Activated T-cell treated with anti-CD3 and anti-CD28 coated beads, Interleukin-2, amount 50 U/mL, for 4 hours (primary cell): ENCODE measurements around the gene SMIM35. TPM values are rescaled to one million over a fixed set of nuclear protein-coding genes. Genes with fewer than 3 reads are reported as not detected.
"Not testable (repeated sequence)": the region's sequence is repeated elsewhere in the genome, so short reads cannot be mapped to it uniquely, and the experiment has no call there.

Source experiments
- ATAC-seq, 2 donors: fragments of 200-7000 bp; cut with Tn5 transposase; one replicate each; pipeline ENCODE4 v1.10.0; 2021
- DNase-seq: peaks from one replicate; pipeline ENCODE4 v3.0.0-alpha.2; 2020
- H3K27me3 Mint-ChIP-seq: one replicate; pipeline ENCODE4 v1.8.0; 2021; ENCODE audit warnings: low read depth, mixed read lengths
- H3K36me3 Mint-ChIP-seq: one replicate; pipeline ENCODE4 v1.8.0; 2022; ENCODE audit warnings: mixed read lengths; ENCODE audit not compliant: insufficient read depth
- H3K4me1 Mint-ChIP-seq: one replicate; pipeline ENCODE4 v1.8.0; 2021; ENCODE audit warnings: low read depth, mixed read lengths
- H3K4me3 Mint-ChIP-seq: one replicate; pipeline ENCODE4 v1.8.0; 2021; ENCODE audit warnings: mild to moderate bottlenecking, moderate library complexity, mixed read lengths
- H3K9me3 Mint-ChIP-seq: one replicate; pipeline ENCODE4 v1.8.0; 2021; ENCODE audit warnings: mixed read lengths
- total RNA-seq, 3 donors: library from RNA; stranded (reverse); gene quantifications; one replicate each; pipeline ENCODE4 v1.2.1, GENCODE V29; 2021

SMIM35 gene
- total RNA-seq, 3 donors from 2014 or later = not detected

GRCh38 chr11:118062181-118062580 is 24.6 kb downstream of the SMIM35 start:
- not testable (repeated sequence) for H3K36me3 Mint-ChIP-seq, H3K4me3 Mint-ChIP-seq, H3K9me3 Mint-ChIP-seq, H3K27me3 Mint-ChIP-seq, H3K4me1 Mint-ChIP-seq, ATAC-seq, DNase-seq

- DNase-seq = no peak
- Mint-ChIP-seq H3K9me3 (no peaks in the 10 kb centered on the region), H3K4me3 (no peak overlapping the region), H3K27me3 (peaks cover 5% of the 10 kb centered on the region), H3K36me3 (no peaks in the 10 kb centered on the region), H3K4me1 (no peaks in the 10 kb centered on the region)
- no peak for ATAC-seq
These were observed 25.1 kb downstream of the SMIM35 start for GRCh38 chr11:118061586-118062125.

GRCh38 chr11:118060869-118061268 is 25.9 kb downstream of the SMIM35 start:
- Mint-ChIP-seq H3K4me3 (no peak overlapping the region), H3K9me3 (no peaks in the 10 kb centered on the region), H3K4me1 (no peaks in the 10 kb centered on the region), H3K36me3 (no peaks in the 10 kb centered on the region), H3K27me3 (peaks cover 1% of the 10 kb centered on the region)
- DNase-seq = no peak
- no peak for ATAC-seq

- ATAC-seq (no peak), DNase-seq (no peak)
- no peaks in the 10 kb centered on the region for H3K36me3 Mint-ChIP-seq
- H3K4me1 Mint-ChIP-seq = no peaks in the 10 kb centered on the region
- H3K9me3 Mint-ChIP-seq = no peaks in the 10 kb centered on the region
- H3K27me3 Mint-ChIP-seq = peaks cover 1% of the 10 kb centered on the region
- H3K4me3 Mint-ChIP-seq = no peak overlapping the region
These were observed 26.6 kb downstream of the SMIM35 start for GRCh38 chr11:118060081-118060661.

- no peak for DNase-seq
- H3K4me1 Mint-ChIP-seq = no peaks in the 10 kb centered on the region
- no peak for ATAC-seq
These were observed 27.4 kb downstream of the SMIM35 start for GRCh38 chr11:118059246-118059940.

GRCh38 chr11:118058311-118059245 is 28.2 kb downstream of the SMIM35 start:
- Mint-ChIP-seq H3K9me3 (no peaks in the 10 kb centered on the region), H3K4me3 (no peak overlapping the region), H3K4me1 (no peaks in the 10 kb centered on the region), H3K36me3 (no peaks in the 10 kb centered on the region), H3K27me3 (peaks cover 1% of the 10 kb centered on the region)
- no peak for DNase-seq
- no peak for ATAC-seq

More at GRCh38 chr11:118059246-118059940, 27.4 kb downstream of the SMIM35 start:
- no peaks in the 10 kb centered on the region for H3K36me3 Mint-ChIP-seq
- peaks cover 1% of the 10 kb centered on the region for H3K27me3 Mint-ChIP-seq
- no peaks in the 10 kb centered on the region for H3K9me3 Mint-ChIP-seq
- H3K4me3 Mint-ChIP-seq = no peak overlapping the region

GRCh38 chr11:118057251-118058145 is 29.3 kb downstream of the SMIM35 start:
- Mint-ChIP-seq H3K27me3 (peaks cover 1% of the 10 kb centered on the region), H3K4me3 (no peak overlapping the region), H3K9me3 (no peaks in the 10 kb centered on the region), H3K4me1 (peaks cover 10% of the 10 kb centered on the region), H3K36me3 (no peaks in the 10 kb centered on the region)
- DNase-seq (no peak), ATAC-seq (no peak)

GRCh38 chr11:118056806-118057205 is 30.0 kb downstream of the SMIM35 start:
- H3K36me3 Mint-ChIP-seq = no peaks in the 10 kb centered on the region
- ATAC-seq (no peak), DNase-seq (no peak)
- H3K9me3 Mint-ChIP-seq = no peaks in the 10 kb centered on the region
- peaks cover 1% of the 10 kb centered on the region for H3K27me3 Mint-ChIP-seq
- H3K4me1 Mint-ChIP-seq = peaks cover 17% of the 10 kb centered on the region
- H3K4me3 Mint-ChIP-seq = no peak overlapping the region

- DNase-seq (no peak), ATAC-seq (no peak)
- peaks cover 1% of the 10 kb centered on the region for H3K27me3 Mint-ChIP-seq
- no peaks in the 10 kb centered on the region for H3K9me3 Mint-ChIP-seq
- no peak overlapping the region for H3K4me3 Mint-ChIP-seq
- peaks cover 24% of the 10 kb centered on the region for H3K4me1 Mint-ChIP-seq
- H3K36me3 Mint-ChIP-seq = no peaks in the 10 kb centered on the region
These were observed 30.8 kb downstream of the SMIM35 start for GRCh38 chr11:118055966-118056365.

- Mint-ChIP-seq H3K36me3 (no peaks in the 10 kb centered on the region), H3K4me3 (no peak overlapping the region), H3K9me3 (no peaks in the 10 kb centered on the region), H3K4me1 (peaks cover 34% of the 10 kb centered on the region), H3K27me3 (peaks cover 1% of the 10 kb centered on the region)
- no peak for ATAC-seq
- DNase-seq = no peak
These were observed 31.8 kb downstream of the SMIM35 start for GRCh38 chr11:118054712-118055640.

GRCh38 chr11:118052581-118053206 is 34.1 kb downstream of the SMIM35 start:
- H3K36me3 Mint-ChIP-seq = no peaks in the 10 kb centered on the region
- H3K9me3 Mint-ChIP-seq = no peaks in the 10 kb centered on the region
- peaks cover 1% of the 10 kb centered on the region for H3K27me3 Mint-ChIP-seq
- peaks cover 51% of the 10 kb centered on the region for H3K4me1 Mint-ChIP-seq
- ATAC-seq (no peak), DNase-seq (no peak)
- H3K4me3 Mint-ChIP-seq = no peak overlapping the region

GRCh38 chr11:118051611-118052461 is 34.9 kb downstream of the SMIM35 start:
- Mint-ChIP-seq H3K36me3 (no peaks in the 10 kb centered on the region), H3K27me3 (no peaks in the 10 kb centered on the region), H3K9me3 (no peaks in the 10 kb centered on the region), H3K4me3 (peak overlapping the region; percentile 14), H3K4me1 (peaks cover 60% of the 10 kb centered on the region)
- ATAC-seq (peak; percentile 83 to 85), DNase-seq (peak; percentile 60)
